Right cardiac atrium (tissue), 5 donors: ENCODE measurements around the gene MPRIP. TPM values are rescaled to one million over a fixed set of nuclear protein-coding genes. Genes with fewer than 3 reads are reported as not detected.

Experiments used
- ATAC-seq, 2 donors: fragments of 200-7000 bp; cut with Tn5 transposase; one replicate each; pipeline versions ENCODE4 v1.8.0 to v1.9.1; 2020; ENCODE audit warnings: moderate library complexity in 2 of 2, mild to moderate bottlenecking in 1 of 2
- DNase-seq, 3 donors: peaks; one replicate each; pipeline ENCODE4 v3.0.0-alpha.2; 2020
- H3K27ac ChIP-seq: one replicate; pipeline ENCODE4 v1.5.1; 2013; ENCODE audit warnings: mild to moderate bottlenecking, low read length, control low read depth, moderate library complexity
- H3K27me3 ChIP-seq: one replicate; pipeline ENCODE4 v1.6.1; 2013; ENCODE audit not compliant: control insufficient read depth, insufficient read depth
- H3K4me1 ChIP-seq: one replicate; pipeline ENCODE4 v1.6.1; 2013; ENCODE audit warnings: low read length; ENCODE audit not compliant: control insufficient read depth, insufficient read depth
- H3K4me3 ChIP-seq: one replicate; pipeline ENCODE4 v1.5.1; 2013; ENCODE audit warnings: low read length, control low read depth
- H3K9me3 ChIP-seq: one replicate; pipeline ENCODE4 v1.6.1; 2013; ENCODE audit warnings: low read length; ENCODE audit not compliant: control insufficient read depth
- WGBS: extraction: QIAGEN DNeasy Blood & Tissue Kit; methylation state at CpG from one replicate; pipeline ENCODE4 v1.1.7; 2013; 5-methylcytosine and 5-hydroxymethylcytosine counted together
- intact Hi-C, 4 donors: fragments of 100-400 bp; cut with DNase I; formaldehyde crosslinking; loops; one replicate each; pipeline versions ENCODE4 v1.11.0 to v1.14.0; 2022 to 2023
- polyA plus RNA-seq: library from polyadenylated mRNA; stranded (reverse); fragments of 200-250 nt; gene quantifications from one replicate; pipeline ENCODE4 v1.2.3, GENCODE V29; 2013
- total RNA-seq, 4 donors: library from RNA; stranded (reverse); fragmentation: NEBNext Ultra II Directional; extraction: Animal tissue kit (Norgen Biotek cat#: 25700); gene quantifications; one replicate each; pipeline ENCODE4 v1.2.1, GENCODE V29; 2021
- donor health status: healthy with polysubstance abuse.
- donor health status: DM: no; HTN: yes; CAD: no.
- donor health status: DM: no; HTN: no; CAD: no.
- donor health status: DM: no; HTN: yes; CAD: no; lungs with severe emphysema.
- donor health status: DM: yes; HTN: yes; CAD: no.

Gene MPRIP
- total and polyA plus RNA-seq, 5 donors, result 228 to 331 (median 312) TPM

- H3K27ac ChIP-seq, result peak overlapping the region; percentile 78
- peaks cover 16% of the 10 kb centered on the region for H3K4me1 ChIP-seq
- H3K4me3 ChIP-seq, result peak overlapping the region; percentile 81
- under 1% methylated on average over 37 of the region's 37 CpGs for WGBS
- H3K9me3 ChIP-seq, result no peaks in the 10 kb centered on the region
- DNase-seq (peak in 1 of 3 donors; percentile 62), ATAC-seq (peak in 1 of 2 donors; percentile 30)
- H3K27me3 ChIP-seq, result no peaks in the 10 kb centered on the region
- intact Hi-C loops, result loop anchor here in 1 of 4 donors (10.0 kb wide), 1 partner anchor 72 kb away; no protein-coding TSS in a partner anchor
These were observed 699 bp downstream of the MPRIP start for GRCh38 chr17:17042851-17043460.

DNA sequence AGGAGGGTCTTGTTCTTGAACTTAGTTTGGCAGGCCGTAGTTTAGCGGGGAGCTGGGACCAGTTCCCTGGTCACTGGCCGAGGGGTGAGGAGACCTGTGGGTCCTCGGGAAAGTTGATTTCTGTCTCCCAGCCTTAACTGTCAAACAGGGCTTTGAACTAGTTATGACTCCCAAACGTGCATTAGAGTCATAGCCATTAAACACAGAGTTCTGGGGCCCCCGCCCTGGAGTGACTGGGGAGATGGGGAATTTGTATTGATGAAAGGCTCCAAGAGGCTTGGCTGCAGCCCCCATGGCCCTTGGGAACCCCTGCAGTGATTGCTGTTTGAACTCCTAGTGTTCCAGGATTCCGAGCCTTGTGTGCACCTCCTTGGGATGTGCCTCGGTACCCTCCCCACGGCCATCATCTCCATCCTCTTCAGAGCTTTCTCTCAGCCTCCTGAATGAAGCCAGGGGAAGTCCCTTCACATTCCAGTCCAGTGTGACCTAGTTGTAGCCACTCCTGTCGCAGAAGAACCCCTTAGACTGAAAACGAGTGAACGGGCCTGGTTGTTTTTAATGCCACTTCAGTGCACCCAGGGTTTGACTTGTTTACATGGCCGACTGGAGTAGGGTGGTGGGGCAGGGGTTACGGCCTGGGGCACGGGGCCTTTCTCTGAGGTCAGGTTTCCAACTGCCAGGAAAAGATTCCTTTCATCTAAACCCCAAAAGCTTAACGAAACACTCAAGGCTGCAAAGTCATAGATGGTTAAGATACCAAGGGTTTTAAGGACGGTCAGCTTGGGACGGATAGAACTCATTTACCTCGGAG, 1.4 kb downstream of the MPRIP start:
- 8% methylated on average over 19 of the region's 19 CpGs for WGBS
- H3K27me3 ChIP-seq, result no peaks in the 10 kb centered on the region
- intact Hi-C loops, result loop anchor here in 1 of 4 donors (10.0 kb wide), 1 partner anchor 71 kb away; no protein-coding TSS in a partner anchor

DNA sequence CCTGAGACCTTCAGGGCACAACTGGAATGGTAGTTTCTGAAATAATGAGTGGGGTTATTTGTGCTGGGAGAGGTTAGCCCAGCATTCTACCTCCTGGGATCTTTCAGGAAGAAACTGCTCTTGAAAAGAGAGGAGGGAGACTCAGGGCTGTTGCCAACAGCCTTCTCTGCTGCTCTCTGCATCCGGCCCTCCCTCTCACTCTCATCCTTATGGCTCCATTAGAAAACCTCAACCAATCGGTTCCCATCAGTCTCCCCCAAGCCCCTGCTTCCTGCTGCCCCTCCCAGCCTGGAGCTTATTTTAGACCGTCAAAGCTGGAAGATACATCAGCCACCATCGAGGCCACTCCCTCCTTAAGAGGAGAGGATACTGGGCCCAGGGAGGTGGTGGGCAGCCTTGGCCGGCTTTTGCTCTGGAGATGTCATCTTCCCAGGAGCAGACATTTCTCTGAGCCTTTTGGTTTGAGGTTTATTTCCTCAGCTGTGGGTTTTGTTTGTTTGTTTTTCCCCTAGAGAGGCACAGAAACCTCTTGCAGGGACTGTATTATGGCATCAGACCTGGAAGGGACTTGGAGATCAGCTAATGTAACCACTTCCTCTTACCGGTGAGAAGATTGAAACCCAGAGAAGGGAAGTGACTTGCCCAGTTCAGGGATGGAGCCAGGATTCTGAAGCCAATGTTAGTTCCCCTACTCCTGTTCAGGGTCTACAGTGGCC, 2.7 kb downstream of the MPRIP start:
- H3K4me1 ChIP-seq, result peaks cover 21% of the 10 kb centered on the region
- peak; percentile 46 to 72 (median 69) for DNase-seq
- no peaks in the 10 kb centered on the region for H3K9me3 ChIP-seq
- WGBS, result under 1% methylated on average over 6 of the region's 6 CpGs
- ATAC-seq, result peak; percentile 10 to 52
- intact Hi-C loops, result loop anchor here in 1 of 4 donors (10.0 kb wide), 1 partner anchor 70 kb away; no protein-coding TSS in a partner anchor
- H3K4me3 ChIP-seq, result peak overlapping the region; percentile 81
- H3K27ac ChIP-seq, result peak overlapping the region; percentile 87
- no peaks in the 10 kb centered on the region for H3K27me3 ChIP-seq

More for the DNA sequence above, 1.4 kb downstream of the MPRIP start:
- Histone ChIP-seq H3K27ac (peak overlapping the region; percentile 78), H3K9me3 (no peaks in the 10 kb centered on the region), H3K4me3 (peak overlapping the region; percentile 81), H3K4me1 (peaks cover 21% of the 10 kb centered on the region)
- ATAC-seq (no peak), DNase-seq (peak in 1 of 3 donors; percentile 69)

DNA sequence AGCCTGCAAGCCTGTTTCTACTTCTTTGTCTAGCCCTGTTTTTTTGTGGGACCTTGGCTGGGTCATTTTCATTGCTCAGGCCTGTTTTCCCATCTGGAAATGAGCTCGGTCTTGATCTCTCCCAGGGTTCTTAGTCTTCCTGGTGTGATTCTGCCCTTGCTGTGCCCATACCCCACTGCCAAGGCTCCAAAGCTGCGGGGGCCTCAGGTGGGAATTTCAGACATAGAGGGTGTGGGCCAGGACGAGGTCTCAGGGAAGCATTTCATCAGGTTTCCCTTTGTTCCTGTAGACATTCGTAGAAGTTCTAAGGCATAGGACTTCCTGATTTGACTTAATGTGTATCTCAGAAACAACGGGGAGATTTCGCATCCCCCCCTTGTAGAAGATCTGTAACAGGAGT, 5.8 kb downstream of the MPRIP start:
- peak overlapping the region; percentile 20 for H3K27ac ChIP-seq
- peaks cover 41% of the 10 kb centered on the region for H3K4me1 ChIP-seq
- no peak overlapping the region for H3K4me3 ChIP-seq
- no peaks in the 10 kb centered on the region for H3K9me3 ChIP-seq
- no peak for ATAC-seq
- DNase-seq, result no peak
- H3K27me3 ChIP-seq, result no peaks in the 10 kb centered on the region
- intact Hi-C loops, result loop anchor here in 1 of 4 donors (10.0 kb wide), 1 partner anchor 67 kb away; no protein-coding TSS in a partner anchor
- WGBS, result 63% methylated on average over 6 of the region's 6 CpGs

DNA sequence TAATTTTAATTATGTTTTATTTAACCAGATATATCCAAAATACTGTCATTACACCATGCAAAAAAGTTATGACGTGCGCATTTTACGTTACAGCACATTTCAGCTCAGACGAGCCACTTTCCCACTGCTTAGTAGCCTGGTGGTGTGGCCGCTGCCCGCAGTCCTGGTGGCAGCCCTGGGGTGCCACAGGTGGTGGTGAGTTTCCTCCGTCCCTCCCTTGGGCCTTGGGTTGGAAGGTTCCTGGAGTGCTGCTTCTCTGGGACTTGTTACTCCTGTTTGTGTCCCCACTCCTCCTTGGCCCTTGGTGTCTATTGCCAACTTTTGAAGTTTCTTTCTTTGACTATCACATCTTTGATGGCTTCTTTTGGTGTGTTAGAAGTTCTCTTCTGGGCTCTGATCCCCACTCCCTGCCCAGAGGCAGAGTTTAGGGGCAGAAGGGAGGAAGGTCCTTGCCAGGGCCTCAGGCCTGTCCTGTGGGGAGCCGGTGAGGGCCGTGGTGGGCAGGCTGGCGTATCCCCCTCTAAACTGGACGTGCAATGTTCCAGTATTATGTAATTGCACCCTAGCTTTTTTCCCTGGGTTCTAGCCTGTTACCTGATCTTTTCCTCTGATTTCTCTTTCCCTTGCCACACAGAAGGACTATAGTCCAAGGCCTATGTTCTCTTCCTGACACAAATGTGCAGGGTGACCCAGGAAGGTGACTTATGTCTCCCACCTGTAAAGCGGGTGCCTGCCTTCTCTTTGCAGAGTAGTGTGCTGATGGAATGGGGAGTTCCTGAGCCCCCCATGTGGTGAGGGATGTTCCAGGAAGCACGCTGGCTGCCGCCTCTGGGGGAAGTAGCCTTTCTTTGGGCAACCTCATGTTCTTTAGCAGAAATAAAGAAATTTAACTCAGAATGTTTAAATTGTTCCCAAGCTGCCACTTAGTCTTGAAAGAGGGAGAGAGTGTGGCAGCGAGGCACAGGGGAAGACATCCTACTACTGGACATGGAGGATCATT, 8.4 kb downstream of the MPRIP start:
- WGBS, result 90% methylated on average over 15 of the region's 15 CpGs
- Histone ChIP-seq H3K27me3 (no peaks in the 10 kb centered on the region), H3K9me3 (no peaks in the 10 kb centered on the region), H3K27ac (no peak overlapping the region), H3K4me1 (peaks cover 46% of the 10 kb centered on the region), H3K4me3 (no peak overlapping the region)
- intact Hi-C loops, result no loop called here
- no peak for ATAC-seq
- peak in 1 of 3 donors; percentile 26 for DNase-seq

DNA sequence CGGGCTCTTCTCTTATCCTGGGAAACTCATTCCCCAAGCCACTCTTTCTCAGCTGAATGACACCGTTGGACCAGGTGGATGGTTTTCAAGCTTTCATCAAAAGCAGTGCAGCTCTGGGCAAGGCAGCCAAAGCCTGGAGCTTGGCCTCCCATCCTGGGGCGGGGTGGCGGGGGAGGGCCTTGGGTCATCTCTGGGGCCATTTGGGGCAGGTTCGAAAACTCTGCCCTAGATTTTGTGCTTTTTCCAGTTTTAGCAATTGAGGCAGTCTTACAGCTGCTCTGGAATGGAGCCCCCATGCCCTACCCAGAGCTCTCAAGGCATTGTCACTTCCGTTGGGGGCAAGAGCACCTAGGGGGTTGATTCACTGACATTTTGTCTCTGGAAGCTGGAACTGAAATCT, 9.1 kb downstream of the MPRIP start:
- intact Hi-C loops, result no loop called here
- Histone ChIP-seq H3K9me3 (no peaks in the 10 kb centered on the region), H3K27ac (no peak overlapping the region), H3K4me1 (peaks cover 52% of the 10 kb centered on the region), H3K27me3 (no peaks in the 10 kb centered on the region), H3K4me3 (no peak overlapping the region)
- DNase-seq, result peak in 1 of 3 donors; percentile 34
- no peak for ATAC-seq
- 73% methylated on average over 6 of the region's 6 CpGs for WGBS

GRCh38 chr17:17051791-17052461, 9.7 kb downstream of the MPRIP start:
- intact Hi-C loops, result no loop called here
- Histone ChIP-seq H3K9me3 (no peaks in the 10 kb centered on the region), H3K27me3 (no peaks in the 10 kb centered on the region), H3K4me1 (peaks cover 52% of the 10 kb centered on the region), H3K4me3 (no peak overlapping the region), H3K27ac (peak overlapping the region; percentile 19)
- WGBS, result 52% methylated on average over 10 of the region's 10 CpGs
- ATAC-seq (peak; percentile 32), DNase-seq (peak in 2 of 3 donors; percentile 66 to 71)

- H3K27me3 ChIP-seq, result no peaks in the 10 kb centered on the region
- no peaks in the 10 kb centered on the region for H3K9me3 ChIP-seq
- intact Hi-C loops, result no loop called here
- peak overlapping the region; percentile 54 for H3K27ac ChIP-seq
- ATAC-seq, result peak; percentile 46 to 74
- DNase-seq, result peak in 1 of 3 donors; percentile 57
- H3K4me3 ChIP-seq, result no peak overlapping the region
- H3K4me1 ChIP-seq, result peaks cover 56% of the 10 kb centered on the region
- 43% methylated on average over 14 of the region's 14 CpGs for whole genome bisulfite sequencing
These were observed 10.4 kb downstream of the MPRIP start for GRCh38 chr17:17052462-17053221.
